KMS-11 (cell line): ENCODE results near the gene GASK1A.

Experiments used
- H2AFZ ChIP-seq: fragments of 200-600 bp; sonication (generic); 2 replicates; pipeline ENCODE4 v1.6.1; 2016; ENCODE audit warnings: antibody characterized with exemption, mixed run types, low read depth
- H3K27ac ChIP-seq: fragments of 200-600 bp; sonication (generic); 2 replicates; pipeline ENCODE4 v1.6.1; 2016; ENCODE audit warnings: mild to moderate bottlenecking, mixed run types
- H3K27me3 ChIP-seq: fragments of 200-600 bp; sonication (generic); 2 replicates; pipeline ENCODE4 v1.6.1; 2017; ENCODE audit warnings: mild to moderate bottlenecking, low read depth, mixed run types, moderate library complexity; ENCODE audit not compliant: insufficient read depth
- H3K36me3 ChIP-seq: fragments of 200-600 bp; sonication (generic); 2 replicates; pipeline ENCODE4 v1.6.1; 2017; ENCODE audit warnings: mild to moderate bottlenecking, mixed run types; ENCODE audit not compliant: insufficient read depth
- H3K4me1 ChIP-seq: fragments of 200-600 bp; sonication (generic); 2 replicates; pipeline ENCODE4 v1.6.1; 2016; ENCODE audit warnings: mild to moderate bottlenecking, low read depth, mixed run types; ENCODE audit not compliant: poor library complexity, severe bottlenecking
- H3K4me2 ChIP-seq: fragments of 200-600 bp; sonication (generic); 2 replicates; pipeline ENCODE4 v1.7.0; 2016; ENCODE audit warnings: mild to moderate bottlenecking, mixed run types
- H3K4me3 ChIP-seq: fragments of 200-600 bp; sonication (generic); IDR thresholded peaks from 2 replicates; pipeline ENCODE4 v1.6.1; 2017; ENCODE audit warnings: low read depth, low read length, mixed read lengths; ENCODE audit not compliant: insufficient read depth
- H3K79me2 ChIP-seq: fragments of 200-600 bp; sonication (generic); 2 replicates; pipeline ENCODE4 v1.6.1; 2016; ENCODE audit warnings: low read depth, mixed run types; ENCODE audit not compliant: insufficient read depth
- H3K9ac ChIP-seq: fragments of 200-600 bp; sonication (generic); 2 replicates; pipeline ENCODE4 v1.6.1; 2016; ENCODE audit warnings: mild to moderate bottlenecking, mixed run types
- H4K20me1 ChIP-seq: fragments of 200-600 bp; sonication (generic); 2 replicates; pipeline ENCODE4 v1.6.1; 2016; ENCODE audit warnings: mild to moderate bottlenecking, mixed run types; ENCODE audit not compliant: insufficient read depth
- CTCF ChIP-seq: fragments of 200-600 bp; sonication (generic); conservative IDR thresholded peaks from 2 replicates; pipeline ENCODE4 v1.6.1; 2017; ENCODE audit warnings: low read depth, mild to moderate bottlenecking, antibody characterized with exemption, low read length, moderate library complexity, mixed read lengths

The GASK1A gene

GRCh38 chr3:43006825-43007224 is 27.7 kb downstream of the GASK1A start:
- H3K79me2 ChIP-seq = no peaks in the 10 kb centered on the region
- TF ChIP-seq CTCF = no peak

GRCh38 chr3:43009547-43009946 is 30.4 kb downstream of the GASK1A start:
- Histone ChIP-seq H2AFZ (no peak overlapping the region), H3K27ac (no peak overlapping the region), H3K4me1 (no peaks in the 10 kb centered on the region), H3K9ac (no peak overlapping the region), H3K79me2 (no peaks in the 10 kb centered on the region), H3K36me3 (no peaks in the 10 kb centered on the region), H3K4me3 (no peak overlapping the region), H3K4me2 (no peak overlapping the region), H3K27me3 (no peaks in the 10 kb centered on the region), H4K20me1 (no peaks in the 10 kb centered on the region)
- no peak for TF ChIP-seq CTCF

More at GRCh38 chr3:43006825-43007224, 27.7 kb downstream of the GASK1A start:
- no peaks in the 10 kb centered on the region for H3K27me3 ChIP-seq
- H3K4me3 ChIP-seq = no peak overlapping the region
- no peak overlapping the region for H2AFZ ChIP-seq
- no peak overlapping the region for H3K4me2 ChIP-seq
- no peak overlapping the region for H3K9ac ChIP-seq
- H3K36me3 ChIP-seq = no peaks in the 10 kb centered on the region
- H4K20me1 ChIP-seq = no peaks in the 10 kb centered on the region
- no peaks in the 10 kb centered on the region for H3K4me1 ChIP-seq
- H3K27ac ChIP-seq = no peak overlapping the region

- no peak overlapping the region for H3K4me2 ChIP-seq
- H3K4me1 ChIP-seq = no peaks in the 10 kb centered on the region
- no peak overlapping the region for H2AFZ ChIP-seq
- H3K27me3 ChIP-seq = no peaks in the 10 kb centered on the region
- H3K4me3 ChIP-seq = no peak overlapping the region
- H4K20me1 ChIP-seq = no peaks in the 10 kb centered on the region
- no peak overlapping the region for H3K9ac ChIP-seq
- H3K27ac ChIP-seq = no peak overlapping the region
- H3K79me2 ChIP-seq = no peaks in the 10 kb centered on the region
- H3K36me3 ChIP-seq = no peaks in the 10 kb centered on the region
- TF ChIP-seq CTCF = no peak
These were observed 31.5 kb downstream of the GASK1A start for GRCh38 chr3:43010638-43011037.

GRCh38 chr3:43011638-43012037 is 32.5 kb downstream of the GASK1A start:
- H4K20me1 ChIP-seq = no peaks in the 10 kb centered on the region
- no peaks in the 10 kb centered on the region for H3K4me1 ChIP-seq
- no peak overlapping the region for H3K27ac ChIP-seq
- no peak overlapping the region for H2AFZ ChIP-seq
- no peaks in the 10 kb centered on the region for H3K36me3 ChIP-seq
- no peaks in the 10 kb centered on the region for H3K79me2 ChIP-seq
- no peak overlapping the region for H3K9ac ChIP-seq
- no peak for TF ChIP-seq CTCF
- H3K4me2 ChIP-seq = no peak overlapping the region
- no peak overlapping the region for H3K4me3 ChIP-seq
- no peaks in the 10 kb centered on the region for H3K27me3 ChIP-seq
